Right lobe of liver (tissue), 4 donors: ENCODE data around the gene CCDC38.

Experiments used
- POLR2A ChIP-seq: fragments of 450-650 bp; IDR thresholded peaks from one replicate; pipeline ENCODE4 v1.6.1; 2017; ENCODE audit warnings: antibody characterized with exemption, mild to moderate bottlenecking
- TF ChIP-seq, protein P1 (sequence below), 4 donors: fragments of 200-600 bp in 3 of 4; fragments of 450-650 bp in 1 of 4; IDR thresholded peaks; one replicate each; pipeline versions ENCODE4 v1.5.1 to v1.8.0; 2016 to 2022; ENCODE audit warnings: antibody characterized with exemption in 4 of 4, mild to moderate bottlenecking in 2 of 4
- donor health status: DM: no; HTN: no; CAD: no.
- donor health status: DM: no; HTN: no; CAD: no.
- donor health status: DM: no; HTN: yes; CAD: no.

DNA sequence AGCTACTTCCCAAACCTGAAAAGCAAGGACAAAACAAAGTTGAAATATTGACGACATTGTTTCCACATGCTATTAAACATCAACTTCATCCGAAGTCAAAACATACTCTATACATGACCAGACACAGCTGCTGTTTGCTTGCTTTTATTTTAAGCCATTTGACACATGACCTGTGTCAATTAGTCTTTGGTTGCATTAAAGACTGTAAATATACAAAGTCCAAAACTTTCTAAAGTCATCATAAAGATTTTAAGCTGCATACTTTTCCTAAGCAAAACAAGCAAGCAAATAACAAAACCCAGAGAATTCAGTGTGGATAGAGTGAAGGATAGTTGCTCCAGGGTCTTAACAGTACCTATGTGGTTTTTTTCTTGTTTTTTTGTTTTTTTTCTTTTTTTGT is 31.9 kb upstream of the CCDC38 start:
- TF ChIP-seq, protein P1, sequence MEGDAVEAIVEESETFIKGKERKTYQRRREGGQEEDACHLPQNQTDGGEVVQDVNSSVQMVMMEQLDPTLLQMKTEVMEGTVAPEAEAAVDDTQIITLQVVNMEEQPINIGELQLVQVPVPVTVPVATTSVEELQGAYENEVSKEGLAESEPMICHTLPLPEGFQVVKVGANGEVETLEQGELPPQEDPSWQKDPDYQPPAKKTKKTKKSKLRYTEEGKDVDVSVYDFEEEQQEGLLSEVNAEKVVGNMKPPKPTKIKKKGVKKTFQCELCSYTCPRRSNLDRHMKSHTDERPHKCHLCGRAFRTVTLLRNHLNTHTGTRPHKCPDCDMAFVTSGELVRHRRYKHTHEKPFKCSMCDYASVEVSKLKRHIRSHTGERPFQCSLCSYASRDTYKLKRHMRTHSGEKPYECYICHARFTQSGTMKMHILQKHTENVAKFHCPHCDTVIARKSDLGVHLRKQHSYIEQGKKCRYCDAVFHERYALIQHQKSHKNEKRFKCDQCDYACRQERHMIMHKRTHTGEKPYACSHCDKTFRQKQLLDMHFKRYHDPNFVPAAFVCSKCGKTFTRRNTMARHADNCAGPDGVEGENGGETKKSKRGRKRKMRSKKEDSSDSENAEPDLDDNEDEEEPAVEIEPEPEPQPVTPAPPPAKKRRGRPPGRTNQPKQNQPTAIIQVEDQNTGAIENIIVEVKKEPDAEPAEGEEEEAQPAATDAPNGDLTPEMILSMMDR (IDR thresholded peaks at IDR 0.05), result no peak
- no peak for TF ChIP-seq POLR2A
